Measurements from ENCODE around the gene DHX30. TPM values are rescaled to one million over a fixed set of nuclear protein-coding genes. Genes with fewer than 3 reads are reported as not detected.

Gene DHX30
- total and polyA plus RNA-seq, 2 of the 8 experiments (the other 6 are each of a cell fraction or from before 2014, with no cell fraction given) = 82.4 to 97.9 TPM

- H2BK15ac ChIP-seq (ENCODE audit: low read length) = no peak overlapping the region
- no peak overlapping the region for H2AK5ac ChIP-seq (ENCODE audit: low read depth, low read length)
- no peaks in the 10 kb centered on the region for H3K27me3 ChIP-seq (replicated peaks in 1 of 4; ENCODE audit: control insufficient read depth in 3 of 4, extremely low read depth in 1 of 4, insufficient read depth in 3 of 4, low read length in 3 of 4)
- H2BK120ac ChIP-seq (replicated peaks; ENCODE audit: low read depth, low read length) = no peak overlapping the region
- H4K20me1 ChIP-seq (replicated peaks in 1 of 2; ENCODE audit: control insufficient read depth in 1 of 2, insufficient read depth in 2 of 2, low read length in 2 of 2) = peaks cover 7 to 9% of the 10 kb centered on the region in 2 experiments
- no peak for DNase-seq (ENCODE audit: low read depth in 1 of 2, low spot score in 2 of 2)
- H3K79me2 ChIP-seq (ENCODE audit: control insufficient read depth in 1 of 2, insufficient read depth in 2 of 2, low read length in 2 of 2) = peaks cover 55 to 97% of the 10 kb centered on the region in 2 experiments
- no peaks in the 10 kb centered on the region for H3K4me1 ChIP-seq (replicated peaks in 1 of 4; ENCODE audit: control insufficient read depth in 3 of 4, insufficient read depth in 4 of 4, low read length in 3 of 4)
- H3K4ac ChIP-seq (replicated peaks; ENCODE audit: insufficient read length, low read depth, low read length) = no peak overlapping the region
- H2BK5ac ChIP-seq (ENCODE audit: low read depth, low read length) = no peak overlapping the region
- H3K27ac ChIP-seq (ENCODE audit: low read depth, low read length) = no peak overlapping the region
- H3K23ac ChIP-seq (ENCODE audit: insufficient read length) = no peak overlapping the region
- no peak overlapping the region for H3K4me2 ChIP-seq (ENCODE audit: insufficient read depth in 1 of 2, low read depth in 2 of 2, low read length in 2 of 2)
- H4K91ac ChIP-seq (replicated peaks; ENCODE audit: insufficient read length, low read length) = no peak overlapping the region
- no peak overlapping the region for H2BK12ac ChIP-seq (ENCODE audit: low read depth, low read length)
- no peak overlapping the region for H3K56ac ChIP-seq (replicated peaks; ENCODE audit: insufficient read length, low read depth, low read length)
- no peak overlapping the region for H4K5ac ChIP-seq (ENCODE audit: insufficient read length, low read depth, low read length)
- no peak for FAIRE-seq
- no peak overlapping the region for H4K8ac ChIP-seq (ENCODE audit: extremely low read depth, insufficient read depth, low read length)
- no peak overlapping the region for H3K18ac ChIP-seq (ENCODE audit: extremely low read depth, low read length)
- H2AFZ ChIP-seq (ENCODE audit: low read length) = no peak overlapping the region
- POLR2A ChIA-PET (ENCODE audit: partially characterized antibody) = interaction anchor here (0.9 to 4.0 kb wide), 5 partner anchors 8 to 39 kb away, joined by 3 to 19 read pairs (median 5); no protein-coding TSS in a partner anchor
- no peaks in the 10 kb centered on the region for H3K23me2 ChIP-seq (ENCODE audit: low read depth, low read length)
- no peak overlapping the region for H3K9ac ChIP-seq (replicated peaks in 1 of 4; ENCODE audit: extremely low read depth in 1 of 4, low read depth in 3 of 4, low read length in 3 of 4)
- H2BK20ac ChIP-seq (ENCODE audit: low read length) = no peak overlapping the region
- peaks cover 6 to 44% (median 22%) of the 10 kb centered on the region in 4 experiments for H3K36me3 ChIP-seq (ENCODE audit: control insufficient read depth in 2 of 4, insufficient read depth in 4 of 4, low read length in 3 of 4)
- H3K79me1 ChIP-seq (ENCODE audit: low read depth, low read length) = no peaks in the 10 kb centered on the region
- H3K14ac ChIP-seq (ENCODE audit: insufficient read length) = no peak overlapping the region
- CTCF ChIA-PET (ENCODE audit: partially characterized antibody) = interaction anchor here (1.8 kb wide), 1 partner anchor 53 kb away, joined by 3 read pairs; no protein-coding TSS in a partner anchor
- H3K9me3 ChIP-seq (ENCODE audit: insufficient read depth in 2 of 2, low read depth in 1 of 2, low read length in 1 of 2) = no peaks in the 10 kb centered on the region
- no peak overlapping the region for H3K4me3 ChIP-seq (ENCODE audit: extremely low read depth in 1 of 4, insufficient read depth in 2 of 4, low read depth in 3 of 4, low read length in 4 of 4)
- WGBS, 2 experiments (ENCODE audit: extremely low coverage in 1 of 2, insufficient coverage in 1 of 2, insufficient read length in 1 of 2, insufficient replicate concordance in 2 of 2, low coverage in 1 of 2, low lambda C conversion rate in 2 of 2, missing lambda C conversion rate in 1 of 2) = 93% methylated on average over 8 of the region's 8 CpGs; no CpG with 5 or more reads in 1 of the 2 experiments
- TF ChIP-seq ASH2L (IDR thresholded peaks at IDR 0.05; ENCODE audit: low read length) (no peak), CHD1 (IDR thresholded peaks at IDR 0.05; ENCODE audit: low read depth, low read length) (no peak)
These were observed 30.9 kb upstream of the DHX30 start for GRCh38 chr3:47772047-47772446.
